PC-3 (cell line): ENCODE results near the gene SLC38A3. TPM values are rescaled to one million over a fixed set of nuclear protein-coding genes. Genes with fewer than 3 reads are reported as not detected.

Experiments used
- ATAC-seq: fragments of 200-7000 bp; cut with Tn5 transposase; 2 replicates; pipeline ENCODE4 v1.9.1; 2020; ENCODE audit warnings: mild to moderate bottlenecking, moderate library complexity
- BruUV-seq: library from RNA; stranded (reverse); fragments of 400-500 nt; replicated peaks from 2 replicates; lab custom pipeline; 2021; lab: Mats Ljungman, UMichigan
- CTCF ChIA-PET: fragments of 300-600 bp; sonication (Branson Sonifier 250); formaldehyde crosslinking; loops from one replicate; lab custom pipeline; 2022; ENCODE audit warnings: antibody characterized with exemption; lab: Charles Lee
- POLR2A ChIA-PET: fragments of 300-600 bp; sonication (Branson Sonifier 250); formaldehyde crosslinking; loops from one replicate; lab custom pipeline; 2022; ENCODE audit warnings: antibody characterized with exemption; ENCODE audit not compliant: unreplicated experiment; lab: Charles Lee
- DNase-seq: peaks from one replicate; pipeline ENCODE4 v3.0.0-alpha.2; 2015
- H2AFZ ChIP-seq: fragments of 300-600 bp; sonication (generic); 2 replicates; pipeline ENCODE4 v1.6.0; 2016; ENCODE audit warnings: antibody characterized with exemption, low read length
- H3F3A ChIP-seq: fragments of 300-600 bp; sonication (generic); one replicate; pipeline ENCODE4 v1.6.0; 2017; ENCODE audit warnings: antibody characterized with exemption, low read length, control low read depth, mild to moderate bottlenecking; ENCODE audit not compliant: unreplicated experiment
- H3K27ac ChIP-seq: fragments of 300-600 bp; sonication (generic); 2 replicates; pipeline ENCODE4 v1.5.1; 2016; ENCODE audit warnings: mild to moderate bottlenecking, low read length
- H3K27me3 ChIP-seq: fragments of 300-600 bp; sonication (generic); 2 replicates; pipeline ENCODE4 v1.6.1; 2016; ENCODE audit warnings: low read length, mixed read lengths
- H3K36me3 ChIP-seq: fragments of 300-600 bp; sonication (generic); 2 replicates; pipeline ENCODE4 v1.6.1; 2016; ENCODE audit warnings: low read depth, mixed run types, low read length, mixed read lengths
- H3K4me1 ChIP-seq: fragments of 300-600 bp; sonication (generic); 2 replicates; pipeline ENCODE4 v1.5.1; 2016; ENCODE audit warnings: low read length; ENCODE audit not compliant: insufficient read depth
- H3K4me2 ChIP-seq: fragments of 300-600 bp; sonication (generic); 2 replicates; pipeline ENCODE4 v1.6.0; 2016; ENCODE audit warnings: low read length
- H3K4me3 ChIP-seq: fragments of 300-600 bp; sonication (generic); 2 replicates; pipeline ENCODE4 v1.5.1; 2016; ENCODE audit warnings: mild to moderate bottlenecking, low read length, mixed read lengths
- H3K79me2 ChIP-seq: fragments of 300-600 bp; sonication (generic); 2 replicates; pipeline ENCODE4 v1.6.1; 2017; ENCODE audit warnings: low read length, mixed read lengths
- H3K9ac ChIP-seq: fragments of 300-600 bp; sonication (generic); 2 replicates; pipeline ENCODE4 v1.6.0; 2016; ENCODE audit warnings: mild to moderate bottlenecking, low read length
- H3K9me2 ChIP-seq: fragments of 300-600 bp; sonication (generic); replicated peaks from 2 replicates; pipeline ENCODE4 v1.6.1; 2016; ENCODE audit warnings: mixed run types, low read length, mixed read lengths
- H3K9me3 ChIP-seq: fragments of 300-600 bp; sonication (generic); 2 replicates; pipeline ENCODE4 v1.6.1; 2016; ENCODE audit warnings: low read length, mixed read lengths
- H4K20me1 ChIP-seq: fragments of 300-600 bp; sonication (generic); 2 replicates; pipeline ENCODE4 v1.6.1; 2016; ENCODE audit warnings: low read length, mixed read lengths
- CTCF ChIP-seq: fragments of 300-600 bp; sonication (generic); conservative IDR thresholded peaks from 2 replicates; pipeline ENCODE4 v1.5.1; 2017; ENCODE audit warnings: antibody characterized with exemption, low read depth, mild to moderate bottlenecking, low read length
- EZH2 ChIP-seq: fragments of 300-600 bp; sonication (generic); IDR thresholded peaks from one replicate; pipeline ENCODE4 v1.6.1; 2017; ENCODE audit warnings: antibody characterized with exemption, mild to moderate bottlenecking, low read length; ENCODE audit not compliant: unreplicated experiment
- EZH2phosphoT487 ChIP-seq: fragments of 300-600 bp; sonication (generic); IDR thresholded peaks from 2 replicates; pipeline ENCODE4 v1.6.1; 2018; ENCODE audit warnings: mild to moderate bottlenecking, antibody characterized with exemption, low read length, borderline replicate concordance
- intact Hi-C: fragments of 100-400 bp; cut with micrococcal nuclease; formaldehyde crosslinking; loops from 2 replicates; pipeline ENCODE4 v1.9.0; 2023
- total RNA-seq: library from RNA; depleted of rRNA; stranded (reverse); fragments of >200 nt; gene quantifications from 2 replicates; pipeline ENCODE4 v1.2.3, GENCODE V29; 2014

Gene SLC38A3
- total RNA-seq, 1 experiment from 2014 or later: 3.3 TPM

- Histone ChIP-seq H4K20me1 (no peaks in the 10 kb centered on the region), H3F3A (no peaks in the 10 kb centered on the region), H3K4me1 (peaks cover 9% of the 10 kb centered on the region; the same call in 1 of the 2 replicates), H3K9me2 (no peaks in the 10 kb centered on the region), H3K9ac (no peak overlapping the region), H2AFZ (no peak overlapping the region), H3K79me2 (peaks cover 11% of the 10 kb centered on the region), H3K4me2 (no peak overlapping the region), H3K27me3 (no peaks in the 10 kb centered on the region), H3K27ac (no peak overlapping the region), H3K9me3 (no peaks in the 10 kb centered on the region), H3K36me3 (peaks cover 19% of the 10 kb centered on the region), H3K4me3 (no peak overlapping the region)
- intact Hi-C loops: loop anchor here (2.0 kb wide), 1 partner anchor 30 kb away; no protein-coding TSS in a partner anchor
- TF ChIP-seq EZH2 (no peak), CTCF (peak; percentile 89)
- ATAC-seq: peak; percentile 26
- CTCF ChIA-PET: no interaction called here
- peak; percentile 67 for DNase-seq
- POLR2A ChIA-PET: no interaction called here
- BruUV-seq: no TSS peak
Observed at GRCh38 chr3:50256978-50257890, 52.2 kb downstream of the SLC38A3 start.

DNA sequence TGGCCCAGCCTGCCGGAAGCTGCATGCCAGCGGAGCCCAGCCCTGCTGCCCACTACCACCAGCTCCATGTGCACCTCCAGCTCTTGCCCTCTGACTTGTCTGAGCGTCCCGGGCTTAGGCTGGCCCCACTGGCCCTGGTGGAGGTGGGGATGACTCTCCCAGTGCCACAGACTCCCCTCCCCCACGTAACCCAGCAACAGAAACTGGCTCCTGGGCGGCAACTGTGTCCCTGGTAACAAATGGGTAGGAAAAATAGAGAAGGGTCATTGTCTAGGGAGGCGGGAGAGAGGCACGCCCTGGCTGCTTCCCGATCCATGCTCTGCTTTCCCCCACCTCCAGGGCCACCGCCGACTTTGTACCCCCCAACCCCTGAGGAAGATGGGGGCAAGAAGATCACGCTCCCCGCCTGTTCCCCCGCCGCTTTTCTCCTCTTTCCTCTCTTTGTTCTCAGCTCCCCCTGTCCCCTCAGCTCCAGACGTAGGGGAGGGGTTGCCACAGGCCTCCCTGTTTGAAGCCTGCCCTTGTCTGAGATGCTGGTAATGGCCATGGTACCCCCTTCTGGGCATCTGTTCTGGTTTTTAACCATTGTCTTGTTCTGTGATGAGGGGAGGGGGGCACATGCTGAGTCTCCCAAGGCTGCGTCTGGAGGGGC is 53.1 kb downstream of the SLC38A3 start:
- H3F3A ChIP-seq: no peaks in the 10 kb centered on the region
- ChIA-PET CTCF (interaction anchor here (1.3 kb wide), 1 partner anchor 32 kb away, joined by 8 read pairs; no protein-coding TSS in a partner anchor), POLR2A (interaction anchor here (0.6 kb wide), 1 partner anchor 163 kb away, joined by 10 read pairs; no protein-coding TSS in a partner anchor)
- ATAC-seq: no peak
- no peak overlapping the region for H3K9ac ChIP-seq
- DNase-seq: no peak
- no peaks in the 10 kb centered on the region for H3K9me2 ChIP-seq
- H3K4me3 ChIP-seq: no peak overlapping the region
- H3K36me3 ChIP-seq: peaks cover 15% of the 10 kb centered on the region
- no TSS peak for BruUV-seq
- intact Hi-C loops: no loop called here
- no peak overlapping the region for H3K27ac ChIP-seq
- peaks cover 2% of the 10 kb centered on the region; the same call in 1 of the 2 replicates for H3K79me2 ChIP-seq
- H3K27me3 ChIP-seq: no peaks in the 10 kb centered on the region
- peaks cover 8% of the 10 kb centered on the region; the same call in 1 of the 2 replicates for H3K4me1 ChIP-seq
- no peak for TF ChIP-seq CTCF
- no peak for TF ChIP-seq EZH2phosphoT487
- no peak for TF ChIP-seq EZH2
- no peaks in the 10 kb centered on the region for H3K9me3 ChIP-seq
- H2AFZ ChIP-seq: no peak overlapping the region
- no peak overlapping the region for H3K4me2 ChIP-seq
- H4K20me1 ChIP-seq: no peaks in the 10 kb centered on the region
